Measurements from ENCODE around the gene MRPS27.
"Not testable (repeated sequence)": the region's sequence is repeated elsewhere in the genome, so short reads cannot be mapped to it uniquely, and the experiment has no call there.

Gene MRPS27

GRCh38 chr5:72197393-72197792 is 122.6 kb downstream of the MRPS27 start:
- DNase-seq, result no peak

DNA sequence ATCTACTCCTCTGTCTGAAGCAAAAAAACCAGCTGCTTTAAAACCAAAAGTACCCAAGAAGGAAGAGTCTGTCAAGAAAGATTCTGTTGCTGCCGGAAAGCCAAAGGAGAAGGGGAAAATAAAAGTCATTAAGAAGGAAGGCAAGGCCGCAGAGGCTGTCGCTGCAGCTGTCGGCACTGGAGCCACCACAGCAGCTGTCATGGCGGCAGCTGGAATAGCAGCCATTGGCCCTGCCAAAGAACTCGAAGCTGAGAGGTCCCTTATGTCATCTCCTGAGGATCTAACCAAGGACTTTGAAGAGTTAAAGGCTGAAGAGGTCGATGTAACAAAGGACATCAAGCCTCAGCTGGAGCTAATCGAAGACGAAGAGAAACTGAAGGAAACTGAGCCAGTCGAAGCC is 124.5 kb downstream of the MRPS27 start:
- DNase-seq, result no peak

DNA sequence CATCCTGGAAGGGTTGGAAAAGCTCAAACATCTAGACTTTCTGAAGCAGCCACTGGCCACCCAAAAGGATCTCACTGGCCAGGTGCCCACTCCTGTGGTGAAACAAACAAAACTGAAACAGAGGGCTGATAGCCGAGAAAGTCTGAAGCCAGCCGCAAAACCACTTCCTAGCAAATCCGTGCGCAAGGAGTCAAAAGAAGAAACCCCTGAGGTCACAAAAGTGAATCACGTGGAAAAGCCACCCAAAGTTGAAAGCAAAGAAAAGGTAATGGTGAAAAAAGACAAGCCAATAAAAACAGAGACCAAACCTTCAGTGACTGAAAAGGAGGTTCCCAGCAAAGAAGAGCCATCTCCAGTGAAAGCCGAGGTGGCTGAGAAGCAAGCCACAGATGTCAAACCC is 125.2 kb downstream of the MRPS27 start:
- no peak for DNase-seq

GRCh38 chr5:72191404-72191803 is 128.6 kb downstream of the MRPS27 start:
- no peak for DNase-seq

DNA sequence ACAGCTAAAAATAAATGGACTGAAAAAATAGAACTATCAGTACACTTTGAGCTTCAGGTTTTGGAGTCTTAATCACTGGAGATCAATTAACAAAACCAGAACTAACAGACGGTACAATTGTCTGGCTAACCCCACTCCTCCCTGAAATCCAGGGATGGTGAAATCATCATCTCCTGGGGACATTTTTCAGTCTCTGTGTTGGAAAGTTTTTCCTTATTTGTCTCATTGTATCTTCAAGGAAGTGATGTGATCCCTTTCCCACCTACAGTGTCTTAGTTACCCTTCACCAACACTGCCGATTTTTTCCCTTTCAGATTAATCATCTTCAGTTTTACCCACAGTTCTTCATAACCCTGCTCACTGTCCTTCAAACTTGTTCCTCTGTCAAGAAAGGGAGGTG is 130.9 kb downstream of the MRPS27 start:
- DNase-seq, result no peak

DNA sequence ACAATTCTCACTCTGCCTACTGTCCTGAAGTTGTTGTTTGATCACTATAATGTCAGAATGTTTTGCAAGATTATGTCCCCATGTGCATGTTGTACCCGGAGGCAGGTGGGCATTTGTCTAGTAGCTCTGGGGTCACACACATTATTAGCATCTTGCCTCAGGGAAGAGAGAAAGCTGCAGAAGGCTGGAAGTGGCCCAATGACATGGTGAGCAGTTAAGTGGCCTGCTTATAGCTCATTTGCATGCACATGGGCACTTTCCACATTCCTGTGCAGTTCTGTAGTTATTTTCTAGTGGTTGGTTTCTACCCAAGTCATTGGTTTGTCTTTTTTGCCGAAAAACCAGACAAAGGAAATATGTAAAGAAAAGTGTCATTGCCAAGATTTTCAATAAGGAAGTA is 131.9 kb downstream of the MRPS27 start:
- no peak for DNase-seq

- DNase-seq, result no peak
Measured at GRCh38 chr5:72187388-72188075, 132.5 kb downstream of the MRPS27 start.

DNA sequence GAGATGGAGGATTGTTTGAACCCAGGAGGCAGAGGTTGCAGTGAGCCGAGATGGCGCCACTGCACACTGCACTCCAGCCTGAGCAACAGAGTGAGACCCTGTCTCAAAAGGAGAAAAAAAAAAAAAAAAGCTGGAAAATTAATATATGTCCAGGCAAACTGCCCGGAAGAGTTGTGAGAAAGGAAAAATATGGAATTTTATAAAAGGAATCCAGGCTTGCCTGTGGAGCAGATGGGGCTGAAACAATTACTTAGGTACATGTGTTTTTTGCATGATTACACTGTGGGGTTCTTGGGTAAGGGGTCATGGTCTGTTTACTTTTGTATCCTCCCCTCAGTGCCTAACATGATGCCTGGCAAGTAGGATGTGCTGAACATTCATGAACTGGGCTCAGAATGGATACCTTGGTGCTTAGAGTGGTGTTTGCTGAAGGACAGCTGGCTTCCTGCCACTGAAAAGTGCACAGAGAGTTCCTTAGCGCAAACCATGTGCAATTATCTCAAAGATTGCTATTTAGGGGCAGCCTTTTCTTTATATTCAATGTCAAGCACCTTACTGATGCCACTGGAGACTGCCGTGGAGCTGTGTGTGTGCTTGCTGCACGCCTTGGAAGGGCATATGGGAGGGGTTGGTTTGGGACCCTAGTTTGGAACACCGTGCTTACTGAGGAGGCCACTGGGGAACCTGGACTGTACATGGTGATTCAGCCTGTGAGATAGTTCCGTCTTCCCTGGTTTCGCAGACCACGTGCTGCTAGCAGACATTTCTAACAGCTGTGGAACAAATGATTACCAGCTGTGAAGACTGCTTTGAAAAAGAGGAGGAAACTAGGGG is 134.3 kb downstream of the MRPS27 start:
- no peak for DNase-seq

GRCh38 chr5:72184408-72184807 is 135.6 kb downstream of the MRPS27 start:
- DNase-seq, result no peak

- DNase-seq, result no peak
Measured at GRCh38 chr5:72183101-72183520, 136.9 kb downstream of the MRPS27 start.

DNA sequence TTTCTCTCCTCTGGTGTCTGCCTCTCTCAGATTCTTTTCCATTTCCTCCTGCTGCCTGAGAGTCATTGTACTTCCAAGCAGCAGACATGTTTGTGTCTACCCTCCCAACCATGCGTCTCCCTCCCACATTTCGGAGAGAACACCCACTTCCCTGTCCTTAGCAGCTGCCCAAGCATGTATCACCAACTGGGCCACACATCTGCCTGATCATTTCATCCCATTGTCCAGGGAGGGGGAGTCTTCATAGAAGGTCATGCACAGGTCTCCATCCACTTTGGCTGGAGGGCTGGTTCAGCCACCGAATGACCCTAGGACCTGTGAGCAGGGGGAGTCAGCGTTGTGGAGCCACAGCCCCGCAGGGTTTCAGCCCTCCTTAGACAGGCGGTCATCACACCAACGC is 137.4 kb downstream of the MRPS27 start:
- DNase-seq, result no peak

- DNase-seq, result peak in 1 of 2 donors; percentile 39
Measured at GRCh38 chr5:72180925-72181324, 139.1 kb downstream of the MRPS27 start.

DNA sequence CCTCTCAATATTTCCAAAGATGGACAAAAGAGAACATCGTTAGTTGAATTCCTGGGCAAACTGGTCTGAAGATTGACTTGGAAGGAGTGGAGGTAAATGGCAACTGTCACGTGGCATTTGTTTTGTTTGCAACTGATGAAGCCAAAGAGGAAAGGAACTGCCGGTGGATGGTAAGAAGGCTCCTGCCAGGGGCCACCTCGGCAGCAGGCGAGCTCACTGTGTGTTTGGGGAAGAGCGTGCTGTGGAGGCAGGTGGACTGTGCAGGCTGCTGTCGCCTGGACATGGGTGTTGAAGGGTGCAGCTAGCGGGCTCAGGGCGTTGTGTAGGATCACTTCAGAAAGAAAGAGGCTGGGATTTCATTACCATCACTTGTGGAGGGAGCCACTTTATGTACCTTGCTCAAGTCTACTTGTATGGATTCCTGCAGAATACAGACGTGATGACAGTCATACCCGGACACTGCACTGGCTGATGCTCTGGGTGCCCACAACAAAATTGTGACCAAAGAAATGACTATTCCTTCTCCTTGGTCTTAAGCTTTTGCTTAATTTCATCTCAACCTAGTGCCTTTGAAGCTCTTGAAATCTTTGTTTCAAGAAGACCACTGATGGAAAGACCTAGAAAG is 140.1 kb downstream of the MRPS27 start:
- DNase-seq, result peak; percentile 48 to 65

DNA sequence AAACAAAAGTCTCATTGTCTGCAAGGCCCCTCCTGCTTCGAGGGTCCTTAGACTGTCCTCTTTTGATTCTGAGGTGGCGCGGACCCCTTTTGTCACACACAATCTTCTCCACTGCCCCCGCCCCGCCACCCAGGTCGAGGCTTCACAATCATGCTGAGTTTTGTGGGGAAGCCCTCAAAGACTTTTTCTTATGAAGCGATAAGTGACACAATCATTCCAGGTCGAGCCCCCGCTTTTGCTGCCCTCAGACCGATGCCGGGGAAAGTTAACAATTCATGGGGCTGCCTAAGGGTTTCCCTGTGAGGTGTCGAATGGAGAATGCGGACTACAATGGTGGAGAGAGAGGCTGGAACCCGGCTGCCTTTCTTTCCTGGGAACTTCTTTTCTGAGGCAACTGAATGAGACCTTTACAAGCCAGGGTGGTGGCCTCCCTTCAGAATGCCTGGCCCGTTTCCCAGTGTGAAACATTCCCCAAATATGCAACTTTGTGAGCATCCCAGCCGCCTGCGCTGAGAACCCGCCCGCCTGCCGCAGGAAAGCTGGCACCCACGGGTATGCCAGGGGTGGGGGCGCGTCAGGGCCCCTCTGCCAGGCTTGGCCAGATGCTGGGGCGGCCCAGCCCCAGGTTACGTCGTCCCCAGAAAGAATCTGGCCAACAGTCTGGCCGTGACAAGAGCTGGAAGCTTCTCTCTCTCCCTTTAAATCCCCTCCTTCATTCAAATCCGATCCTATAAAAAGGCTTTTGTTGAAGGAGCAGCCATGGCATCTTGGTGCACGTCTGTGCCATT is 140.8 kb downstream of the MRPS27 start:
- DNase-seq, result peak; percentile 41 to 66

- DNase-seq, result no peak
Measured at GRCh38 chr5:72177538-72177937, 142.5 kb downstream of the MRPS27 start.

DNA sequence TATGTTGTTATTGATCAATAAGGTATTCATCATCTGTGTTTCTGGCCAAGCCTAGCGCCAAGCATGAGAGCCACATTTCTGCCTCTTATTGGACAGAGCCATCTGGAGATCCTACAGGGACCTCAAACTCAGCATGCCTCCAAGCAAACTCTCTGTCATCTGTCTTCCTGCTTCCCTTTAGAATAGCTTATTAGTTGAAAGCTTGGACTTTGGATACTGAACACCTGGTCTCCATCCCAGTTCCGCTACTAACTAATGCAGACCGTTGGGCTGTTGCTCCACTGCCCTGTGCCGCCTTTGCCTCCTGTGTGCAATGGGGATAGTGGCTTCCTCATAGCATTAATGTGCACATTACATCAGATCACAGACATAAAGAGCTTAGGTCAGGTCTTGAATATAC is 147.3 kb downstream of the MRPS27 start:
- DNase-seq, result no peak

- DNase-seq, result no peak
Measured at GRCh38 chr5:72171667-72172066, 148.4 kb downstream of the MRPS27 start.

GRCh38 chr5:72171181-72171580 is 148.9 kb downstream of the MRPS27 start:
- not testable (repeated sequence) for DNase-seq

DNA sequence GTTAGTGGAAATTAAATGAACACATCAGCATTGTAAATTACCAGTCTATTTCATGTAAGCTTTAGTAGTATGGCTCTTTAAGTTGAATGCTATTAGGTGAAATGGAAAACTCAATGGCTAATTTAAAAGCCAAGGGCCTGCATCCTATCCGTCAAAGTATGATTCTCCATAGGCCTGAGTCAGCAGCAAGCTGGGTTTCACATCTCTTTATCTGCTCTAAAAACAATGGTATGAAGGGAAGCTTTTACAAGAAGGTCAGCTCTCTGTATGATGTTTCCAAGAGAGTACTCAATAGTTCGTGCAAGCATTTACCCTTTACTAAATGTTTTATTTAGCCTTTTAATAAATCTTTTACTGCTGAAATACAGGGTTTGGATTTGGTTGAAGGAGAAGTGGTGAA is 149.9 kb downstream of the MRPS27 start:
- no peak for DNase-seq
